Astrocyte (in vitro differentiated cells and primary cell): ENCODE data around the gene MIAT. TPM values are rescaled to one million over a fixed set of nuclear protein-coding genes. Genes with fewer than 3 reads are reported as not detected.

Source experiments
- DNase-seq: peaks from one replicate; pipeline ENCODE4 v3.0.0-alpha.2; 2010; ENCODE audit warnings: low read depth
- FAIRE-seq: peaks from 2 replicates; lab custom pipeline; 2011; peaks lifted over from hg19 to GRCh38; lab: Jason Lieb, UNC
- H2AFZ ChIP-seq: 2 replicates; pipeline ENCODE4 v1.6.0; 2012; ENCODE audit warnings: low read depth, low read length, inconsistent platforms
- H3K27ac ChIP-seq: 2 replicates; pipeline ENCODE4 v1.5.1; 2011; ENCODE audit warnings: low read depth, low read length, inconsistent platforms
- H3K27me3 ChIP-seq: 2 replicates; pipeline ENCODE4 v1.6.0; 2011; ENCODE audit warnings: low read length, inconsistent platforms; ENCODE audit not compliant: insufficient read depth
- H3K36me3 ChIP-seq: 2 replicates; pipeline ENCODE4 v1.5.1; 2011; ENCODE audit warnings: low read length, inconsistent platforms; ENCODE audit not compliant: insufficient read depth
- H3K4me1 ChIP-seq: 2 replicates; pipeline ENCODE4 v1.5.1; 2011; ENCODE audit warnings: low read length, inconsistent platforms; ENCODE audit not compliant: insufficient read depth
- H3K4me2 ChIP-seq: 2 replicates; pipeline ENCODE4 v1.6.0; 2012; ENCODE audit warnings: low read length, inconsistent platforms
- H3K4me3 ChIP-seq: 2 replicates; pipeline ENCODE4 v1.5.1; 2011; ENCODE audit warnings: low read depth, mild to moderate bottlenecking, low read length, inconsistent platforms; ENCODE audit not compliant: insufficient read depth
- H3K79me2 ChIP-seq: 2 replicates; pipeline ENCODE4 v1.6.0; 2012; ENCODE audit warnings: mild to moderate bottlenecking, low read length, inconsistent platforms; ENCODE audit not compliant: insufficient read depth
- H3K9ac ChIP-seq: 2 replicates; pipeline ENCODE4 v1.6.0; 2012; ENCODE audit warnings: mild to moderate bottlenecking, low read length, inconsistent platforms
- H3K9me3 ChIP-seq: 2 replicates; pipeline ENCODE4 v1.5.1; 2012; ENCODE audit warnings: low read depth, mild to moderate bottlenecking, low read length, inconsistent platforms; ENCODE audit not compliant: insufficient read depth
- H4K20me1 ChIP-seq: 2 replicates; pipeline ENCODE4 v1.6.0; 2012; ENCODE audit warnings: low read length, inconsistent platforms; ENCODE audit not compliant: insufficient read depth
- H3K27ac Mint-ChIP-seq: one replicate; pipeline ENCODE4 v1.8.0; 2021; ENCODE audit warnings: mild to moderate bottlenecking, mixed read lengths; ENCODE audit not compliant: unreplicated experiment
- H3K27me3 Mint-ChIP-seq: one replicate; pipeline ENCODE4 v1.8.0; 2021; ENCODE audit warnings: low read depth, mixed read lengths; ENCODE audit not compliant: unreplicated experiment
- H3K36me3 Mint-ChIP-seq: one replicate; pipeline ENCODE4 v1.8.0; 2021; ENCODE audit warnings: low read depth, mixed read lengths; ENCODE audit not compliant: unreplicated experiment
- H3K4me1 Mint-ChIP-seq: one replicate; pipeline ENCODE4 v1.8.0; 2021; ENCODE audit warnings: low read depth, mixed read lengths; ENCODE audit not compliant: unreplicated experiment
- H3K4me3 Mint-ChIP-seq: one replicate; pipeline ENCODE4 v1.8.0; 2021; ENCODE audit warnings: mild to moderate bottlenecking, moderate library complexity, mixed read lengths; ENCODE audit not compliant: unreplicated experiment
- H3K9me3 Mint-ChIP-seq: one replicate; pipeline ENCODE4 v1.8.0; 2021; ENCODE audit warnings: mild to moderate bottlenecking, mixed read lengths; ENCODE audit not compliant: unreplicated experiment
- EZH2 ChIP-seq: IDR thresholded peaks from 2 replicates; pipeline ENCODE4 v1.6.1; 2012; ENCODE audit warnings: mild to moderate bottlenecking, low read length, inconsistent platforms; ENCODE audit not compliant: insufficient read depth
- total RNA-seq: library from RNA; stranded (reverse); gene quantifications from 2 replicates; pipeline ENCODE4 v1.2.1, GENCODE V29; 2021
- TF ChIP-seq, protein P1 (sequence below): IDR thresholded peaks from 2 replicates; pipeline ENCODE4 v1.5.1; 2011; ENCODE audit warnings: low read depth, mild to moderate bottlenecking, inconsistent platforms, low read length, moderate library complexity; ENCODE audit not compliant: insufficient read depth

MIAT gene
- total RNA-seq, 1 donor from 2014 or later, result 22.8 TPM

GRCh38 chr22:26620197-26620596 lies 37.2 kb upstream of the MIAT start:
- peaks cover 3% of the 10 kb centered on the region for H3K9me3 Mint-ChIP-seq
- FAIRE-seq (no peak), DNase-seq (no peak)
- peaks cover 5% of the 10 kb centered on the region for H3K27me3 ChIP-seq
- H2AFZ ChIP-seq, result no peak overlapping the region
- H3K9me3 ChIP-seq, result no peaks in the 10 kb centered on the region
- TF ChIP-seq, protein P1, sequence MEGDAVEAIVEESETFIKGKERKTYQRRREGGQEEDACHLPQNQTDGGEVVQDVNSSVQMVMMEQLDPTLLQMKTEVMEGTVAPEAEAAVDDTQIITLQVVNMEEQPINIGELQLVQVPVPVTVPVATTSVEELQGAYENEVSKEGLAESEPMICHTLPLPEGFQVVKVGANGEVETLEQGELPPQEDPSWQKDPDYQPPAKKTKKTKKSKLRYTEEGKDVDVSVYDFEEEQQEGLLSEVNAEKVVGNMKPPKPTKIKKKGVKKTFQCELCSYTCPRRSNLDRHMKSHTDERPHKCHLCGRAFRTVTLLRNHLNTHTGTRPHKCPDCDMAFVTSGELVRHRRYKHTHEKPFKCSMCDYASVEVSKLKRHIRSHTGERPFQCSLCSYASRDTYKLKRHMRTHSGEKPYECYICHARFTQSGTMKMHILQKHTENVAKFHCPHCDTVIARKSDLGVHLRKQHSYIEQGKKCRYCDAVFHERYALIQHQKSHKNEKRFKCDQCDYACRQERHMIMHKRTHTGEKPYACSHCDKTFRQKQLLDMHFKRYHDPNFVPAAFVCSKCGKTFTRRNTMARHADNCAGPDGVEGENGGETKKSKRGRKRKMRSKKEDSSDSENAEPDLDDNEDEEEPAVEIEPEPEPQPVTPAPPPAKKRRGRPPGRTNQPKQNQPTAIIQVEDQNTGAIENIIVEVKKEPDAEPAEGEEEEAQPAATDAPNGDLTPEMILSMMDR, result no peak
- no peak for TF ChIP-seq EZH2
- peaks cover 5% of the 10 kb centered on the region for H3K4me1 ChIP-seq
- no peak overlapping the region for H3K4me2 ChIP-seq
- no peaks in the 10 kb centered on the region for H4K20me1 ChIP-seq
- H3K4me3 ChIP-seq, result no peak overlapping the region
- H3K27me3 Mint-ChIP-seq, result peaks cover 32% of the 10 kb centered on the region
- H3K27ac Mint-ChIP-seq, result no peak overlapping the region
- peaks cover 9% of the 10 kb centered on the region for H3K4me1 Mint-ChIP-seq
- H3K79me2 ChIP-seq, result no peaks in the 10 kb centered on the region
- H3K36me3 ChIP-seq, result no peaks in the 10 kb centered on the region
- no peak overlapping the region for H3K9ac ChIP-seq
- H3K27ac ChIP-seq, result no peak overlapping the region
- H3K36me3 Mint-ChIP-seq, result no peaks in the 10 kb centered on the region
- no peak overlapping the region for H3K4me3 Mint-ChIP-seq

GRCh38 chr22:26621663-26622062 lies 35.7 kb upstream of the MIAT start, which contains the start of gene CRYBA4:
CRYBA4 (plus strand) TSS chr22:26621963; CDS start chr22:26622597, 634 bp downstream.
- FAIRE-seq (no peak), DNase-seq (no peak)
- Histone ChIP-seq H3K79me2 (no peaks in the 10 kb centered on the region), H3K4me3 (no peak within 1 kb of the TSS), H2AFZ (no peak within 1 kb of the TSS), H3K27me3 (peaks cover 5% of the 10 kb centered on the region), H4K20me1 (no peaks in the 10 kb centered on the region), H3K4me2 (no peak within 1 kb of the TSS), H3K36me3 (no peaks in the 10 kb centered on the region), H3K9ac (no peak within 1 kb of the TSS), H3K9me3 (no peaks in the 10 kb centered on the region), H3K27ac (no peak within 1 kb of the TSS), H3K4me1 (peaks cover 5% of the 10 kb centered on the region)
- Mint-ChIP-seq H3K4me1 (peaks cover 9% of the 10 kb centered on the region), H3K27ac (peak within 1 kb of the TSS; percentile 48), H3K27me3 (peaks cover 28% of the 10 kb centered on the region), H3K36me3 (no peaks in the 10 kb centered on the region), H3K4me3 (peak within 1 kb of the TSS; percentile 9), H3K9me3 (peaks cover 3% of the 10 kb centered on the region)
- TF ChIP-seq, protein P1, result no peak
- no peak for TF ChIP-seq EZH2

DNA sequence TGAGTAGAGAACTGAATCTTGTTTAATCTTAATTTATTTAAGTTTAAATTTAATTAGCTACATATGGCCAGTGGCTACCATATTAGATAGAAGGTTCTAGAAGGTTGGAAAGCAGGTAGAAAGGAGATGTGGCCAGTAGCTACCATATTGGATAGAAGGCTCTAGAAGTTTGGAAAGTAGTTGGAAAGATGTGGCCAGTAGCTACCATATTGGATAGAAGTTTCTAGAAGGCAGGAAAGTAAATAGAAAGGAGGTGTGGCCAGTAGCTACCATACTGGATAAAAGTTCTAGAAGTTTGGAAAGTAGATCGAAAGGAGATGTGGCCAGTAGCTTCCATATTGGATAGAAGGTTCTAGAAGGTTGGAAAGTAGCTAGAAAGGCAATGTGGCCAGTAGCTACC lies 33.4 kb upstream of the MIAT start:
- peaks cover 5% of the 10 kb centered on the region for H3K27me3 ChIP-seq
- peaks cover 2% of the 10 kb centered on the region for H3K4me1 Mint-ChIP-seq
- H2AFZ ChIP-seq, result no peak overlapping the region
- H3K36me3 ChIP-seq, result no peaks in the 10 kb centered on the region
- DNase-seq, result no peak
- H3K27ac Mint-ChIP-seq, result no peak overlapping the region
- no peak for FAIRE-seq
- no peaks in the 10 kb centered on the region for H3K79me2 ChIP-seq
- no peaks in the 10 kb centered on the region for H4K20me1 ChIP-seq
- H3K9me3 ChIP-seq, result no peaks in the 10 kb centered on the region
- TF ChIP-seq EZH2, result no peak
- TF ChIP-seq, protein P1, result no peak
- H3K9ac ChIP-seq, result no peak overlapping the region
- peaks cover 28% of the 10 kb centered on the region for H3K27me3 Mint-ChIP-seq
- H3K36me3 Mint-ChIP-seq, result no peaks in the 10 kb centered on the region
- H3K4me3 ChIP-seq, result no peak overlapping the region
- H3K27ac ChIP-seq, result no peak overlapping the region
- no peak overlapping the region for H3K4me3 Mint-ChIP-seq
- peaks cover 3% of the 10 kb centered on the region for H3K9me3 Mint-ChIP-seq
- peaks cover 2% of the 10 kb centered on the region for H3K4me1 ChIP-seq
- H3K4me2 ChIP-seq, result no peak overlapping the region
